GM21576 (cell line): Measurements from ENCODE around the gene CNOT11.

Source experiments
- ATAC-seq: cut with Tn5 transposase; IDR thresholded peaks from one replicate; pipeline ENCODE4 v1.9.1; 2021; ENCODE audit warnings: mild to moderate bottlenecking, moderate library complexity; ENCODE audit not compliant: unreplicated experiment

Gene CNOT11

GRCh38 chr2:101274142-101274541, 21.5 kb downstream of the CNOT11 start:
- no peak for ATAC-seq

GRCh38 chr2:101277111-101277510, 24.4 kb downstream of the CNOT11 start:
- no peak for ATAC-seq

GRCh38 chr2:101278925-101279324, 26.2 kb downstream of the CNOT11 start:
- ATAC-seq: no peak

GRCh38 chr2:101281482-101281881, 28.8 kb downstream of the CNOT11 start:
- ATAC-seq: no peak

GRCh38 chr2:101282980-101283379, 30.3 kb downstream of the CNOT11 start:
- ATAC-seq: no peak

GRCh38 chr2:101286684-101287083, 34.0 kb downstream of the CNOT11 start:
- ATAC-seq: no peak

GRCh38 chr2:101287303-101287702, 34.6 kb downstream of the CNOT11 start:
- no peak for ATAC-seq

- no peak for ATAC-seq
Measured at GRCh38 chr2:101290711-101291110, 38.0 kb downstream of the CNOT11 start.

GRCh38 chr2:101291973-101292372, 39.3 kb downstream of the CNOT11 start:
- no peak for ATAC-seq

- no peak for ATAC-seq
Measured at GRCh38 chr2:101293544-101293943, 40.9 kb downstream of the CNOT11 start.

- no peak for ATAC-seq
Measured at GRCh38 chr2:101294861-101295260, 42.2 kb downstream of the CNOT11 start.

- no peak for ATAC-seq
Measured at GRCh38 chr2:101295895-101296294, 43.2 kb downstream of the CNOT11 start.

GRCh38 chr2:101296371-101296770, 43.7 kb downstream of the CNOT11 start:
- no peak for ATAC-seq

- ATAC-seq: no peak
Measured at GRCh38 chr2:101297383-101297782, 44.7 kb downstream of the CNOT11 start.

GRCh38 chr2:101299604-101300003, 46.9 kb downstream of the CNOT11 start:
- no peak for ATAC-seq

GRCh38 chr2:101300164-101300563, 47.5 kb downstream of the CNOT11 start:
- no peak for ATAC-seq

GRCh38 chr2:101300836-101301235, 48.1 kb downstream of the CNOT11 start:
- no peak for ATAC-seq

- ATAC-seq: no peak
Measured at GRCh38 chr2:101302016-101302415, 49.3 kb downstream of the CNOT11 start.

- no peak for ATAC-seq
Measured at GRCh38 chr2:101303688-101304087, 51.0 kb downstream of the CNOT11 start.

GRCh38 chr2:101305035-101305434, 52.3 kb downstream of the CNOT11 start:
- no peak for ATAC-seq

- ATAC-seq: no peak
Measured at GRCh38 chr2:101305492-101306078, 52.9 kb downstream of the CNOT11 start.

GRCh38 chr2:101306410-101306809, 53.7 kb downstream of the CNOT11 start:
- no peak for ATAC-seq

- ATAC-seq: no peak
Measured at GRCh38 chr2:101307503-101307902, 54.8 kb downstream of the CNOT11 start.
